ENCODE measurements around the gene ZMYND8. TPM values are rescaled to one million over a fixed set of nuclear protein-coding genes. Genes with fewer than 3 reads are reported as not detected.

Gene ZMYND8
- total RNA-seq, 4 donors from 2014 or later: 51.3 to 106 (median 94.0) TPM

GRCh38 chr20:47235853-47236638 lies 120.5 kb downstream of the ZMYND8 start:
- no peaks in the 10 kb centered on the region for H3K27me3 ChIP-seq
- DNase-seq: no peak
- no peaks in the 10 kb centered on the region for H3K4me1 ChIP-seq
- no peak for TF ChIP-seq CTCF (IDR thresholded peaks at IDR 0.05)
- no peak for TF ChIP-seq POLR2A (IDR thresholded peaks at IDR 0.05)
- no peak overlapping the region for H3K27ac ChIP-seq
- no peaks in the 10 kb centered on the region for H3K9me3 ChIP-seq
- no peak overlapping the region for H3K4me3 ChIP-seq
- H3K36me3 ChIP-seq: peaks cover 0 to 90% (median 0%) of the 10 kb centered on the region in 3 donors

GRCh38 chr20:47235111-47235510 lies 121.4 kb downstream of the ZMYND8 start:
- Histone ChIP-seq H3K4me3 (no peak overlapping the region), H3K27me3 (no peaks in the 10 kb centered on the region), H3K4me1 (no peaks in the 10 kb centered on the region), H3K36me3 (peaks cover 0 to 95% (median 0%) of the 10 kb centered on the region in 3 donors), H3K9me3 (no peaks in the 10 kb centered on the region), H3K27ac (no peak overlapping the region)
- no peak for DNase-seq
- TF ChIP-seq POLR2A (IDR thresholded peaks at IDR 0.05) (no peak), CTCF (IDR thresholded peaks at IDR 0.05) (no peak)

GRCh38 chr20:47233333-47234188 lies 122.9 kb downstream of the ZMYND8 start:
- TF ChIP-seq POLR2A (IDR thresholded peaks at IDR 0.05) (no peak), CTCF (IDR thresholded peaks at IDR 0.05) (no peak)

GRCh38 chr20:47232518-47232917 lies 124.0 kb downstream of the ZMYND8 start:
- no peak overlapping the region for H3K4me3 ChIP-seq
- no peaks in the 10 kb centered on the region for H3K27me3 ChIP-seq
- H3K36me3 ChIP-seq: peaks cover 0 to 95% (median 0%) of the 10 kb centered on the region in 3 donors
- no peak overlapping the region for H3K27ac ChIP-seq
- no peak for TF ChIP-seq POLR2A (IDR thresholded peaks at IDR 0.05)
- no peak for TF ChIP-seq CTCF (IDR thresholded peaks at IDR 0.05)
- H3K4me1 ChIP-seq: no peaks in the 10 kb centered on the region
- H3K9me3 ChIP-seq: no peaks in the 10 kb centered on the region
- no peak for DNase-seq

More at GRCh38 chr20:47233333-47234188, 122.9 kb downstream of the ZMYND8 start:
- Histone ChIP-seq H3K27ac (no peak overlapping the region), H3K4me1 (no peaks in the 10 kb centered on the region), H3K27me3 (no peaks in the 10 kb centered on the region), H3K4me3 (no peak overlapping the region), H3K36me3 (peaks cover 0 to 95% (median 0%) of the 10 kb centered on the region in 3 donors), H3K9me3 (no peaks in the 10 kb centered on the region)
- DNase-seq: no peak

- Histone ChIP-seq H3K36me3 (peaks cover 0 to 95% (median 0%) of the 10 kb centered on the region in 3 donors), H3K4me3 (no peak overlapping the region), H3K4me1 (no peaks in the 10 kb centered on the region), H3K9me3 (no peaks in the 10 kb centered on the region), H3K27me3 (no peaks in the 10 kb centered on the region), H3K27ac (no peak overlapping the region)
- TF ChIP-seq CTCF (IDR thresholded peaks at IDR 0.05): no peak
- TF ChIP-seq POLR2A (IDR thresholded peaks at IDR 0.05): no peak
- no peak for DNase-seq
Observed at GRCh38 chr20:47231382-47232039, 125.0 kb downstream of the ZMYND8 start.

Measured in Peyer's patch (tissue), 4 donors.